H9 (cell line): ENCODE measurements around the gene TMEM184A. TPM values are rescaled to one million over a fixed set of nuclear protein-coding genes. Genes with fewer than 3 reads are reported as not detected.

ENCODE experiments used
- DNase-seq: peaks from one replicate; pipeline ENCODE4 v3.0.0-alpha.2; 2017
- H2AFZ ChIP-seq: one replicate; pipeline ENCODE4 v1.6.1; 2013; ENCODE audit warnings: mild to moderate bottlenecking, low read length, control low read depth, moderate library complexity
- H2AK5ac ChIP-seq: 2 replicates; pipeline ENCODE4 v1.6.1; 2013; ENCODE audit warnings: low read length, control low read depth, mixed read lengths; ENCODE audit not compliant: insufficient read length
- H2BK120ac ChIP-seq: one replicate; pipeline ENCODE4 v1.6.1; 2013; ENCODE audit warnings: low read depth, mild to moderate bottlenecking, low read length, control low read depth, inconsistent platforms; ENCODE audit not compliant: poor library complexity, severe bottlenecking
- H2BK12ac ChIP-seq: 2 replicates; pipeline ENCODE4 v1.6.1; 2013; ENCODE audit warnings: low read length, control low read depth, mixed read lengths, low read depth; ENCODE audit not compliant: insufficient read length
- H2BK15ac ChIP-seq: 2 replicates; pipeline ENCODE4 v1.6.1; 2013; ENCODE audit warnings: low read depth, low read length, control low read depth
- H2BK20ac ChIP-seq: one replicate; pipeline ENCODE4 v1.6.1; 2013; ENCODE audit warnings: low read depth, mild to moderate bottlenecking, low read length, control low read depth, inconsistent platforms; ENCODE audit not compliant: poor library complexity, severe bottlenecking
- H2BK5ac ChIP-seq: 2 replicates; pipeline ENCODE4 v1.6.1; 2013; ENCODE audit warnings: low read length, control low read depth, mixed read lengths; ENCODE audit not compliant: insufficient read length
- H3K14ac ChIP-seq: 2 replicates; pipeline ENCODE4 v1.6.1; 2013; ENCODE audit warnings: low read length, control low read depth; ENCODE audit not compliant: insufficient read depth
- H3K18ac ChIP-seq: 2 replicates; pipeline ENCODE4 v1.6.1; 2013; ENCODE audit warnings: low read depth, mild to moderate bottlenecking, mixed read lengths, low read length, control low read depth; ENCODE audit not compliant: insufficient read length
- H3K23ac ChIP-seq: 2 replicates; pipeline ENCODE4 v1.6.1; 2013; ENCODE audit warnings: low read length, control low read depth, mixed read lengths, low read depth; ENCODE audit not compliant: insufficient read length
- H3K23me2 ChIP-seq: 2 replicates; pipeline ENCODE4 v1.6.1; 2013; ENCODE audit warnings: low read depth, mild to moderate bottlenecking, mixed read lengths, low read length, control low read depth; ENCODE audit not compliant: insufficient read length, poor library complexity, severe bottlenecking
- H3K27ac ChIP-seq: 2 replicates; pipeline ENCODE4 v1.5.1; 2013; ENCODE audit warnings: low read length, control low read depth, mixed read lengths, low read depth; ENCODE audit not compliant: insufficient read length
- H3K27me3 ChIP-seq: 2 replicates; pipeline ENCODE4 v1.6.1; 2013; ENCODE audit warnings: low read length, control low read depth, inconsistent platforms; ENCODE audit not compliant: insufficient read depth
- H3K4ac ChIP-seq: 2 replicates; pipeline ENCODE4 v1.6.1; 2013; ENCODE audit warnings: low read depth, mild to moderate bottlenecking, control low read depth, inconsistent platforms, low read length, moderate library complexity
- H3K4me1 ChIP-seq: 2 replicates; pipeline ENCODE4 v1.6.1; 2013; ENCODE audit warnings: low read length, control low read depth, inconsistent platforms; ENCODE audit not compliant: insufficient read depth
- H3K4me2 ChIP-seq: 2 replicates; pipeline ENCODE4 v1.6.1; 2013; ENCODE audit warnings: low read length, control low read depth, mixed read lengths; ENCODE audit not compliant: insufficient read length, insufficient read depth
- H3K56ac ChIP-seq: 2 replicates; pipeline ENCODE4 v1.6.1; 2013; ENCODE audit warnings: low read depth, mild to moderate bottlenecking, mixed read lengths, low read length, control low read depth; ENCODE audit not compliant: insufficient read length
- H3K79me1 ChIP-seq: 2 replicates; pipeline ENCODE4 v1.6.1; 2013; ENCODE audit warnings: low read depth, mild to moderate bottlenecking, moderate library complexity, low read length, control low read depth, inconsistent platforms; ENCODE audit not compliant: insufficient read depth, poor library complexity, severe bottlenecking
- H3K79me2 ChIP-seq: 2 replicates; pipeline ENCODE4 v1.6.1; 2013; ENCODE audit warnings: low read length, control low read depth, inconsistent platforms; ENCODE audit not compliant: insufficient read depth
- H3K9ac ChIP-seq: 2 replicates; pipeline ENCODE4 v1.6.1; 2013; ENCODE audit warnings: low read length, control low read depth, mixed read lengths; ENCODE audit not compliant: insufficient read length; ENCODE audit errors: extremely low read depth
- H3K9me3 ChIP-seq: one replicate; pipeline ENCODE4 v1.6.1; 2013; ENCODE audit warnings: low read depth, low read length, inconsistent platforms; ENCODE audit not compliant: control insufficient read depth
- H3T11ph ChIP-seq: one replicate; pipeline ENCODE4 v1.6.1; 2013; ENCODE audit warnings: mild to moderate bottlenecking, low read length, control low read depth, inconsistent platforms
- H4K20me1 ChIP-seq: one replicate; pipeline ENCODE4 v1.6.1; 2013; ENCODE audit not compliant: control insufficient read depth, insufficient read length, insufficient read depth
- H4K5ac ChIP-seq: 2 replicates; pipeline ENCODE4 v1.6.1; 2013; ENCODE audit warnings: low read depth, mild to moderate bottlenecking, mixed read lengths, low read length, control low read depth; ENCODE audit not compliant: insufficient read length
- H4K8ac ChIP-seq: replicated peaks from 2 replicates; pipeline ENCODE4 v1.6.1; 2013; ENCODE audit warnings: low read length, control low read depth, mixed read lengths, low read depth; ENCODE audit not compliant: insufficient read length
- H4K91ac ChIP-seq: 2 replicates; pipeline ENCODE4 v1.6.1; 2013; ENCODE audit warnings: low read depth, mild to moderate bottlenecking, moderate library complexity, mixed read lengths, low read length, control low read depth; ENCODE audit not compliant: insufficient read length
- H3K27ac Mint-ChIP-seq, 3 experiments: 2 replicates in 2 of 3; 3 replicates in 1 of 3; pipeline ENCODE4 v1.8.0; 2020 to 2021; ENCODE audit warnings: mixed read lengths in 3 of 3, mild to moderate bottlenecking in 1 of 3, moderate library complexity in 1 of 3
- H3K27me3 Mint-ChIP-seq: 2 replicates; pipeline ENCODE4 v1.8.0; 2021; ENCODE audit warnings: low read depth, mild to moderate bottlenecking, moderate library complexity, mixed read lengths
- H3K36me3 Mint-ChIP-seq, 3 experiments: 2 replicates in 2 of 3; 3 replicates in 1 of 3; pipeline ENCODE4 v1.8.0; 2020 to 2021; ENCODE audit warnings: low read depth in 3 of 3, mixed read lengths in 3 of 3; ENCODE audit not compliant: insufficient read depth in 1 of 3
- H3K4me1 Mint-ChIP-seq, 2 experiments: 2 replicates each; pipeline ENCODE4 v1.8.0; 2020; ENCODE audit warnings: mixed read lengths in 2 of 2
- H3K4me3 Mint-ChIP-seq, 2 experiments: 2 replicates in 1 of 2; 3 replicates in 1 of 2; pipeline ENCODE4 v1.8.0; 2020 to 2021; ENCODE audit warnings: mild to moderate bottlenecking in 2 of 2, mixed read lengths in 2 of 2, moderate library complexity in 1 of 2
- H3K9me3 Mint-ChIP-seq, 2 experiments: 2 replicates in 1 of 2; 3 replicates in 1 of 2; pipeline ENCODE4 v1.8.0; 2020; ENCODE audit warnings: mild to moderate bottlenecking in 2 of 2, mixed read lengths in 2 of 2, moderate library complexity in 1 of 2
- WGBS: extraction: QIAGEN DNeasy Blood & Tissue Kit; methylation state at CpG from one replicate; pipeline ENCODE4 v1.1.7; 2013; ENCODE audit warnings: missing lambda C conversion rate, low lambda C conversion rate, mixed read lengths; ENCODE audit not compliant: insufficient read length; ENCODE audit errors: extremely low coverage; 5-methylcytosine and 5-hydroxymethylcytosine counted together
- total RNA-seq: library from RNA; stranded (reverse); gene quantifications from 2 replicates; pipeline ENCODE4 v1.2.1, GENCODE V29; 2021
- TF ChIP-seq, protein P1 (sequence below): fragments of 200-600 bp; sonication (generic); conservative IDR thresholded peaks from 3 replicates; pipeline ENCODE4 v1.8.0; 2021; ENCODE audit warnings: antibody characterized with exemption, mild to moderate bottlenecking

TMEM184A gene
- total RNA-seq, 1 experiment from 2014 or later, result 1.3 TPM

DNA sequence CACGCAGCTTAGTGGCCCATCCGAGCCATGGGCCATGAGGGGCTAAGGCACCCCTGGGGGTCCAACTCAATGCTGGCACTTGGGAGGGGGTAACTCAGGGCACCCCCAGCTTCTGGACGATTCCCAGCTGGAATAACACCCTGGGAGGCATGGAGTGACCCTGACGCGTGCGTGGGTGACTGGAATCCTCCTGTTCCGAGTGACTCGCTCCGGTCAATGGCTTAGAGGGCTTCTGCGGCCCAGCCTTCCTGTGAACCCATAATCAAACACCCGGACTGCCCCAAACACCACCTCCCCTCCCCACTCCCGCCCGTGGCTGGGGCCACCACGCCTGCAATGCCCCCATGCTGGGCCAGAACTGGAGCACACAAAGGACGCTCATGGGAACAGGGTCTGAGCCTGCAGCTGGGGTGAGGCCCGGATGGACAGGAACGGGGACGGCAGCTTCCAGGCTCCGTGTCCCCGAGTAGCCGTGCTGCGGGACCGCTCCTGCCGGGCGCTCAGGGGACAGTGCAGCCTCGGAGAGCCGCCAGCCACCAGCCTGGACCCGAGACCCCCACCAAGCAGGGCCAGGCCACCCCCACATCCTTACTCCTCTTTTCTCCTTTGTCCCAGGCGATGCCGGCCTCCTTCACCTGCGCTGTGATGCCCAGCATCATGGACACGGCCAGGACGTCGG is 60.3 kb downstream of the TMEM184A start:
- Histone ChIP-seq H3K27me3 (no peaks in the 10 kb centered on the region), H3K27ac (no peak overlapping the region), H3K4me1 (no peaks in the 10 kb centered on the region), H2BK15ac (no peak overlapping the region), H3K79me2 (no peaks in the 10 kb centered on the region), H3K14ac (no peak overlapping the region), H3K79me1 (no peaks in the 10 kb centered on the region), H3K9me3 (no peaks in the 10 kb centered on the region), H3K18ac (no peak overlapping the region), H2BK20ac (no peak overlapping the region), H4K20me1 (peaks cover 3% of the 10 kb centered on the region), H3K4me2 (no peak overlapping the region), H2AK5ac (no peak overlapping the region), H3K23ac (no peak overlapping the region), H3K23me2 (no peaks in the 10 kb centered on the region), H2AFZ (no peak overlapping the region), H2BK12ac (no peak overlapping the region), H3T11ph (no peak overlapping the region), H2BK5ac (no peak overlapping the region), H3K4ac (no peak overlapping the region), H4K8ac (no peak overlapping the region), H2BK120ac (no peak overlapping the region), H3K9ac (no peak overlapping the region), H4K91ac (no peak overlapping the region), H4K5ac (no peak overlapping the region), H3K56ac (no peak overlapping the region)
- H3K9me3 Mint-ChIP-seq, result no peaks in the 10 kb centered on the region
- H3K4me1 Mint-ChIP-seq, result no peaks in the 10 kb centered on the region
- peaks cover 23 to 71% (median 60%) of the 10 kb centered on the region in 3 experiments; a peak in 6 of 7 replicates for H3K36me3 Mint-ChIP-seq
- no peaks in the 10 kb centered on the region for H3K27me3 Mint-ChIP-seq
- WGBS, result no CpG with 5 or more reads among the region's 34 CpGs
- TF ChIP-seq, protein P1, sequence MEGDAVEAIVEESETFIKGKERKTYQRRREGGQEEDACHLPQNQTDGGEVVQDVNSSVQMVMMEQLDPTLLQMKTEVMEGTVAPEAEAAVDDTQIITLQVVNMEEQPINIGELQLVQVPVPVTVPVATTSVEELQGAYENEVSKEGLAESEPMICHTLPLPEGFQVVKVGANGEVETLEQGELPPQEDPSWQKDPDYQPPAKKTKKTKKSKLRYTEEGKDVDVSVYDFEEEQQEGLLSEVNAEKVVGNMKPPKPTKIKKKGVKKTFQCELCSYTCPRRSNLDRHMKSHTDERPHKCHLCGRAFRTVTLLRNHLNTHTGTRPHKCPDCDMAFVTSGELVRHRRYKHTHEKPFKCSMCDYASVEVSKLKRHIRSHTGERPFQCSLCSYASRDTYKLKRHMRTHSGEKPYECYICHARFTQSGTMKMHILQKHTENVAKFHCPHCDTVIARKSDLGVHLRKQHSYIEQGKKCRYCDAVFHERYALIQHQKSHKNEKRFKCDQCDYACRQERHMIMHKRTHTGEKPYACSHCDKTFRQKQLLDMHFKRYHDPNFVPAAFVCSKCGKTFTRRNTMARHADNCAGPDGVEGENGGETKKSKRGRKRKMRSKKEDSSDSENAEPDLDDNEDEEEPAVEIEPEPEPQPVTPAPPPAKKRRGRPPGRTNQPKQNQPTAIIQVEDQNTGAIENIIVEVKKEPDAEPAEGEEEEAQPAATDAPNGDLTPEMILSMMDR, result no peak
- DNase-seq, result no peak
- no peak overlapping the region for H3K4me3 Mint-ChIP-seq
- H3K27ac Mint-ChIP-seq, result no peak overlapping the region
